Stimulated activated CD8-positive, alpha-beta memory T cell treated with anti-CD3 and anti-CD28 coated beads, Interleukin-7, amount 100 ng/mL, for 4 hours (primary cell): ENCODE results near the gene TYMP.
"Not testable (repeated sequence)": the region's sequence is repeated elsewhere in the genome, so short reads cannot be mapped to it uniquely, and the experiment has no call there.

Experiments used
- DNase-seq, 2 donors: peaks; one replicate each; pipeline ENCODE4 v3.0.0-alpha.2; 2020; ENCODE audit warnings: low read depth in 2 of 2

Gene TYMP

GRCh38 chr22:50562523-50563412 is 33.0 kb upstream of the TYMP start, which contains the start of gene SYCE3:
Gene SYCE3, minus strand, starts transcription at chr22:50562919. Its CDS starts 6,514 bp downstream, at chr22:50556405.
- DNase-seq, result peak; percentile 92 to 93

GRCh38 chr22:50561401-50562358 is 31.9 kb upstream of the TYMP start:
- no peak for DNase-seq

- no peak for DNase-seq
These were observed 30.2 kb upstream of the TYMP start for GRCh38 chr22:50560034-50560433.

GRCh38 chr22:50556703-50557102 is 26.9 kb upstream of the TYMP start:
- DNase-seq, result no peak

GRCh38 chr22:50553310-50553709 is 23.5 kb upstream of the TYMP start:
- no peak for DNase-seq

GRCh38 chr22:50551160-50551752 is 21.4 kb upstream of the TYMP start:
- DNase-seq, result no peak

- DNase-seq, result no peak
These were observed 20.6 kb upstream of the TYMP start for GRCh38 chr22:50550395-50550794.

GRCh38 chr22:50548921-50549790 is 19.3 kb upstream of the TYMP start:
- no peak for DNase-seq

- DNase-seq, result peak in 1 of 2 donors; percentile 27
These were observed 18.5 kb upstream of the TYMP start for GRCh38 chr22:50548040-50548920.

GRCh38 chr22:50547263-50547985 is 17.6 kb upstream of the TYMP start:
- no peak for DNase-seq

- DNase-seq, result no peak
These were observed 16.8 kb upstream of the TYMP start for GRCh38 chr22:50546326-50547262.

- DNase-seq, result peak in 1 of 2 donors; percentile 25
These were observed 15.9 kb upstream of the TYMP start, which contains the start of gene KLHDC7B for GRCh38 chr22:50545522-50546325. Gene KLHDC7B, plus strand, starts transcription at chr22:50545899. Its CDS starts 345 bp downstream, at chr22:50546244.

- no peak for DNase-seq
These were observed 15.0 kb upstream of the TYMP start for GRCh38 chr22:50544746-50545253.

GRCh38 chr22:50544078-50544745 is 14.4 kb upstream of the TYMP start:
- peak; percentile 64 to 82 for DNase-seq

- DNase-seq, result no peak
These were observed 12.7 kb upstream of the TYMP start for GRCh38 chr22:50542416-50542927.

GRCh38 chr22:50541667-50542026 is 11.8 kb upstream of the TYMP start:
- not testable (repeated sequence) for DNase-seq
